Activated T-cell treated with anti-CD3 and anti-CD28 coated beads, Interleukin-2, amount 50 U/mL, for 72 hours (primary cell): ENCODE results near the gene CYSTM1. TPM values are rescaled to one million over a fixed set of nuclear protein-coding genes. Genes with fewer than 3 reads are reported as not detected.

Source experiments
- ATAC-seq, 2 donors: fragments of 150-1000 bp; cut with Tn5 transposase; replicated peaks in 1 of 2; 2 replicates each; pipeline ENCODE4 v1.10.0; 2021; ENCODE audit warnings: moderate library complexity in 2 of 2, mild to moderate bottlenecking in 1 of 2
- DNase-seq, 2 donors: peaks; one replicate each; pipeline ENCODE4 v3.0.0; 2021 to 2022; ENCODE audit warnings: mixed read lengths in 1 of 2
- H3K27ac Mint-ChIP-seq: one replicate; pipeline ENCODE4 v1.8.0; 2022; ENCODE audit warnings: mild to moderate bottlenecking, moderate library complexity, mixed read lengths
- H3K27me3 Mint-ChIP-seq: one replicate; pipeline ENCODE4 v1.8.0; 2022; ENCODE audit warnings: low read depth, mixed read lengths
- H3K36me3 Mint-ChIP-seq, 2 donors: one replicate each; pipeline ENCODE4 v1.8.0; 2022; ENCODE audit warnings: mixed read lengths in 2 of 2, mild to moderate bottlenecking in 1 of 2; ENCODE audit not compliant: insufficient read depth in 2 of 2
- H3K4me1 Mint-ChIP-seq: one replicate; pipeline ENCODE4 v1.8.0; 2022; ENCODE audit warnings: low read depth, mixed read lengths
- H3K4me3 Mint-ChIP-seq, 2 donors: one replicate each; pipeline ENCODE4 v1.8.0; 2022; ENCODE audit warnings: mild to moderate bottlenecking in 2 of 2, mixed read lengths in 2 of 2, moderate library complexity in 2 of 2
- H3K9me3 Mint-ChIP-seq, 2 donors: one replicate each; pipeline ENCODE4 v1.8.0; 2022; ENCODE audit warnings: mixed read lengths in 2 of 2
- total RNA-seq, 2 donors: library from RNA; stranded (reverse); gene quantifications; one replicate each; pipeline ENCODE4 v1.2.3, GENCODE V29; 2022

The CYSTM1 gene, protein sequence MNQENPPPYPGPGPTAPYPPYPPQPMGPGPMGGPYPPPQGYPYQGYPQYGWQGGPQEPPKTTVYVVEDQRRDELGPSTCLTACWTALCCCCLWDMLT
- total RNA-seq, result 10 to 100 TPM; 15.3 to 18.9 TPM

DNA sequence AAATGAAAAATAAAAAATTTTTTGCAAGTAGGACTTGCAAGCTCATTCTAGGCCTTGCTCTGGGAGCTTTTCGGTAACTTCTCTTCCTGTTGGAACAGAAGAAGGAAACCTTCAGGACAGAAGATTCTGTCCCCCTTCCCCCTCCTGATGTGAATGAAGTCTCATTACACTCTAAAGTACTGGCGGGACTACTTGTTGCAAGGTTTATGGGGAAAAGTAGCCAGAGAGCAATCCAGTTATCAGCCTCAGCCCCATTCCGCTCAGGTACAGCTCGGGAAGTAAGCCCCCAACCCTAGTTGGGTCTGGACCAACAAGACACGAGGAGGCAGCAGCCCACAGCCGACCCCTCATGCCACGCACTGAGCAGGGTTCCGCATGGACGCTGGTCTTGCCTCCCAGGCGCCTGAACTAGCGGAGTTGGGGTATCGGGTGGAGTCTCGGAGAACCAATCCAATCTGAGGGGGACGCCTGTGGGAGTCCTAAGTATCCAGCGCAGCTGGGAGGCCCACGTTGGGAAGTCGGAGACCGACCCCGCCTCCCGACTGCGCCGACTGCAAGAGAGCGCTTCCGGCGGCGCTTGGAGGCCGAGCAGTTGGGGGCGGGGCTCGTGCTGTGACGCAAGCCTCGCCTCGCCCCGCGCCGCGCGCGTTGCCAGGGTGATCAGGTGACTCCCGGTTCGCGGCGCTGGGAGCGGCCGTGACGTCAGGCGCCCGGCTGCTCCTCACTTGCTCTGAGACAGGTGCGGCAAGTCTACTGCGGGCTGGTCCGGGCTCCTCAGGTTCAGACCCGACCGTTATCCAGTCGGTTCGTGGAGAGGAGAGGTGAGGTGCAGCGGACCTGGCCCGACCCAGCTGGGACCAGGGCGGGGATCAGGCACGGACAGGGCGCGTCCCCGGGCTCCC, at the start of gene CYSTM1:
TSS of gene CYSTM1 (plus strand) at position 724 of the 902 bp plus-strand sequence. CDS start 19,278 bp downstream, outside the sequence.
- peaks cover 2 to 3% of the 10 kb centered on the region in 2 donors for H3K36me3 Mint-ChIP-seq
- no peaks in the 10 kb centered on the region for H3K27me3 Mint-ChIP-seq
- peak within 1 kb of the TSS; percentile 88 to 90 for H3K4me3 Mint-ChIP-seq
- peak within 1 kb of the TSS; percentile 69 for H3K27ac Mint-ChIP-seq
- DNase-seq (peak; percentile 94 to 97), ATAC-seq (peak; percentile 94)
- no peaks in the 10 kb centered on the region for H3K9me3 Mint-ChIP-seq
- H3K4me1 Mint-ChIP-seq, result peaks cover 17% of the 10 kb centered on the region

DNA sequence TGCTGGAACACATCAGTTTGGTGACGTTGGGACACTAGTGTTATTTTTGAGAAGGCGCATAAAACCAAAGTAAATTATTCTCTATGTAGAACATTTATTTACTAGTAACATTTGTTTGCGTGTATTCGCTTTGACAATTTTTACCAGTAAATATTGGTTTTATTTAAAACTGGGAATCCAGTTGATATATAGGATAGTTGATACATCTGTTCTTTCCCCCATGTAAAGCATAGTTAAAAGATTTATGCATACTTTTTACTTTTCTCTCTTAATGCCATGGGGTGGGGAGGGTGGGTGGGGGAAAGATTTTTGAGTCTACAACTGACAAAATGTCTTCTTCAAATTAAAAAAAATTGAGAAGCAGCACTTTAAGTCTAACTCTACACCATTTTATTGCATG, 49.4 kb upstream of the CYSTM1 start, which contains the start of gene IGIP:
TSS of gene IGIP (plus strand) at position 301 of the 400 bp plus-strand sequence. CDS start 2,540 bp downstream, outside the sequence.
- Mint-ChIP-seq H3K27me3 (no peaks in the 10 kb centered on the region), H3K36me3 (no peaks in the 10 kb centered on the region), H3K4me3 (no peak within 1 kb of the TSS), H3K4me1 (peaks cover 36% of the 10 kb centered on the region), H3K27ac (no peak within 1 kb of the TSS), H3K9me3 (no peaks in the 10 kb centered on the region)
- DNase-seq, result no peak
- ATAC-seq, result no peak

DNA sequence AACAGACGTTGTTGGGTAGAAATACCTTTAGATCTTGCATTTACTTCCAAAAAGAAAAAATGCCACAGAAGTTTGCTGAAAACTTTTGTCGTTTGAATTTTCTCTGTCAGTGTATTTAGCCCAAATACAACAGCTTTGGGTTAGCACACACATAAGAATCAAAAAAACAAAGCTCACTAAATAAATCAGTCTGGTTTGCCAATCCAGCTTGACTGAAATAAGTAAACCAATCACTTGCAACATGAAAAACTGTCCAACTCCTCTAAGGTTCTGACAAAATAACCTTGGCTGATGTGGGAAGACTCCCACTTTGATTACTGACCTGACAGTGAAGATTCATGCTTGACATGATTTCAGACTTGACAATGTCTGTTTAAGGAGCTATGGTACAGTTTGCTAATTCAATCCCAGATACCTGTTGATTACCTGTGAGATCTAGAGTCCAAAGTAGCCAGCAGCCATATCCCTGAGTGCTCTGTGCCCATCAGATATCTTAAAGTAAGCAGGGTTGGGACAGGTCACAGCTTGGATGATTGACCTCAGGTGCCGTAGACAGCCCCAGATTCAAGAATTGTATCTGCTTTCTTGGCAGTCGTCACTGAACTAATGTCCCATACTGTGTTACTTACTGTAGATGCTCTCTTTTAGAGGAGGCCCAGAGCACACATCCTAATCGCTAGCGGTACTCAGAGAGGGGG, 48.5 kb upstream of the CYSTM1 start:
- Mint-ChIP-seq H3K27ac (no peak overlapping the region), H3K4me1 (peaks cover 43% of the 10 kb centered on the region), H3K27me3 (no peaks in the 10 kb centered on the region), H3K4me3 (no peak overlapping the region), H3K9me3 (no peaks in the 10 kb centered on the region), H3K36me3 (no peaks in the 10 kb centered on the region)
- no peak for DNase-seq
- ATAC-seq, result no peak

DNA sequence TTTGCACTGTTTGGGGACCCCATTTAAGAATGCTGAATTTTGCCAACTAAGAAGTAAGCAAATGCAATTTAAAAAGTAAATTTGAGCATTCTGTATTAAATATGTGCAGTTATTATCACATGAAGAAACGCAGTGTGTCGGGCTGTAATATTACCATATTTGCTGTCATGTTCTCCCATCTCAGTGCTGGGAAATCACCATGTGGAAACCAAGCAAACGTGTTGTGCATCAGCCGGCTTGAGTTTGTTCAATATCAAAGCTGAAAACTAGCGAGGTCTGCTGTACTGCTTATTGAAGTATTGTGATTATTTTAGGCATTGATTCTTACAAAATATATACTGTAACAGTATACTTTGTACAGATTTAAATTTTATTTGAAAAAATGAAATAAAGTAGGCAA, 46.6 kb upstream of the CYSTM1 start:
- Mint-ChIP-seq H3K36me3 (no peaks in the 10 kb centered on the region), H3K4me3 (no peak overlapping the region), H3K27me3 (no peaks in the 10 kb centered on the region), H3K4me1 (peaks cover 43% of the 10 kb centered on the region), H3K9me3 (no peaks in the 10 kb centered on the region), H3K27ac (no peak overlapping the region)
- no peak for DNase-seq
- no peak for ATAC-seq

DNA sequence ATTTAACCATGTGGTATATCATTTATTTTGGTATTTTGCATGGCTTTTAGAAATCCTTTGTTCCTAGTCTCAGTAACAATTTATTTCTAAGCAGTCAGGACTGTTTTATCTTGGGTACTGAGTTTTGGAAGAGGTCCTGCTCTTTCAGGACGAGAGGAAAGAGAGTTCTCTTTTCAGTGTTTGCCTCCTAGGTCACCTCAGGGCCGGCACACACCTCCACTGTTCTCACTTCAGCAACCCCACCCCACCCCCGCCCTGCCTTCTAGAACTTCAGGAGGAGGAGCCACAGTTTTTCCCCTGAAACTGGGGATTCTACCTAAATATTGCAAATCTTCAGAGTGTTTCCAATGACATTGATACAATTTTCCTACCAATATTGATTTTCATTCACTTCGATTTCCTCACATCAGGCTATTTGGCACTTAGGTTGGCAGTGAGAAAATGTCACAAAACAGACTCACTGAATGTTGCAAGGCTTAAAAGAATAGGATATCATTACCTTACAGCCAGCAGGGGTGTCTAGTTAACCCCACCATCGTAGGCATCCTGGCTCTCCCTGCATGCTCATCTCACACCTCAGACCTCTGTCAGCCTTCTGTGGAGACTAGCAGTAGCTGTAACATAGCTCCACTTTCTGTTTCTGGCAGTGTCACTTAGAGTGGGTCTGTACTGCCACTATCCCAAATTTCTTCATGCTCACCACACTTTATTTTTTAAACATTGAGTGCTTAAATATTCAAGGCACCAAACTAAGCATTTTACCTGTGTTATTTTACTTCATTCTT, 43.8 kb upstream of the CYSTM1 start:
- Mint-ChIP-seq H3K27ac (peak overlapping the region; percentile 34), H3K9me3 (no peaks in the 10 kb centered on the region), H3K4me3 (no peak overlapping the region), H3K36me3 (no peaks in the 10 kb centered on the region), H3K27me3 (no peaks in the 10 kb centered on the region), H3K4me1 (peaks cover 33% of the 10 kb centered on the region)
- ATAC-seq (no peak), DNase-seq (no peak)

DNA sequence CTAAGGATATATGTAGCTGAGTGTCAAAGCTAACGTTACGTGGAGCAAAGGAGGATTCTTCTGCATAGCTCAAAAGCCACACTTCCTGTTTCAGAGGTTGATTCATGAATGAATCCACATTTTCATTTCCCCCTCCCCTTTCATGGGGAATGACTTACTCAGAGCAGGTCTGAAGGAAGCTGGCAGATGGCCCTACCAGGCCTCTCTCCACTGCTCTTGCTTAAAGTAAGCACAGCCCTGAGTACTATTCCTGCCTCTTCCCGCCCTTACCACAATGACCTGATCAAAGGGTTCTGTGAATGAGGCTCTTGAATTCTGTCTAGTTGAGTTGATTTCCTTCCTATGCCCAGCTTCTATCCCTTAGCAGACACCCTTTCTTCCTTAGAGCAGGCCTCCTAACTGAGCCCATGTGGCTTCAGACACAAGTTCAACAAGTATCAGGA, 43.0 kb upstream of the CYSTM1 start:
- H3K9me3 Mint-ChIP-seq, result no peaks in the 10 kb centered on the region
- ATAC-seq, result peak; percentile 76 to 78
- no peak for DNase-seq
- H3K4me1 Mint-ChIP-seq, result peaks cover 33% of the 10 kb centered on the region
- H3K36me3 Mint-ChIP-seq, result no peaks in the 10 kb centered on the region
- H3K4me3 Mint-ChIP-seq, result peak overlapping the region in 1 of 2 donors; percentile 10
- no peaks in the 10 kb centered on the region for H3K27me3 Mint-ChIP-seq
- H3K27ac Mint-ChIP-seq, result no peak overlapping the region

DNA sequence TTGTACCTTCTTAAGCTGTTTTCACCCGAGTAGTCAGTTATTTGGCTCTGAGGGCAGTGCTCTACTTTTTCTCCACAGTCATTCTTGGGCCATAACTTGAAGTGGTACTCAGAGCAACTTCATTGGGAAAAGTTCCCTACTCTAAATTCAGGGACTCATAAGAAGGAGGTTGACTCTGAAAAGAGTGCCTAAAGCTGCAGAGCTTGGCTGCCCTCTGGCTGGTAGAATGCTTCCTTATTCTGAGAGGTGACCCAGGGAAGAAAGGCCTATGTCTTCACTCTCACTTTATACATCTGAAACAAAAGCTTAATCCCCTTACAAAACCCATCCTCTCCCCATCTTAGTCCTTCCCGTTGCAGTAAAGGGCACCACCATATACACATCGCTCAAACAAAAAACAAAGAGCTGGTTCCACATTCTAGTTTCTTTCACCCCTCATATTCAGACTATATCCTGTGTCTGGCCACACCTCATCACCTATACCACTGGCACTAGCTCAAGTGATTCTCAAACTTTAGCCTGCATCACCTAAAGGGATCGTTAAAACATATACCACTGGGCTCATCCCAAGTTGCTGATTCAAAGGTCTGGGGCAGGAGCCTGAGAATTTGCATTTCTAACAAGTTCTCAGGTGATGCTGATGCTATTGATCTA, 41.3 kb upstream of the CYSTM1 start:
- DNase-seq (no peak), ATAC-seq (no peak)
- no peaks in the 10 kb centered on the region for H3K27me3 Mint-ChIP-seq
- H3K4me3 Mint-ChIP-seq, result no peak overlapping the region
- no peak overlapping the region for H3K27ac Mint-ChIP-seq
- H3K9me3 Mint-ChIP-seq, result no peaks in the 10 kb centered on the region
- peaks cover 36% of the 10 kb centered on the region for H3K4me1 Mint-ChIP-seq
- H3K36me3 Mint-ChIP-seq, result no peaks in the 10 kb centered on the region

DNA sequence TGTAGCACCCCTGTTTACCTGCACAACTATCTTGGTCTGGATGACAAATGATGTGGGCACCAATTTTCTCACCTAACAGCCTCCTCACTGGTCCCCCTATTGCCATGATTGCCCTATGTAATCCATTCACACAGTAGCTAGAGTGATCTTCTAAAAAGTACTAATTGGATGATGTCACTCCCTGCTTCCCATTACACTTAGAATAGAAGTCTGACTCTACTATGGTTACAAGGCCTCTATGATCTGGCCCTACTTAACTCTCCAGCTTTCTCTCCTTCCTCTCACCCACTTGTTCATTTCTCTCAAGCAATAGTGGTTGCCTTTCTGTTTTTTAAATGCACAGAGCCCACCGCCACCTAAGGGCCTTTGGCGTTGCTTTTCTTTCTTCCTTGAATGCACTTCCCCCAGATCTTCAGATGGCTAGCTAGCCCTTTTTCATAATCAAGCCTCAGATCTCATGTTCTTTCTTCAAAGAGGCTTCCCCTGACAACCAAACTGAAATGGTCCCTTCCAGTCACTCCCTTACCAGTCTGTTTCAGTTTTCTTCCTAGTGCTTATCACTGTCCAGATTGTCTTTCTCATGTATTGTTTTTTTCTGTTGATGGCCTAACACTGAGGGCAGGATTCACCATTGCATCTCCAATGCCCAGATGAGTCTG, 40.6 kb upstream of the CYSTM1 start:
- no peak overlapping the region for H3K4me3 Mint-ChIP-seq
- no peak overlapping the region for H3K27ac Mint-ChIP-seq
- H3K36me3 Mint-ChIP-seq, result no peaks in the 10 kb centered on the region
- DNase-seq (no peak), ATAC-seq (no peak)
- H3K4me1 Mint-ChIP-seq, result peaks cover 32% of the 10 kb centered on the region
- no peaks in the 10 kb centered on the region for H3K27me3 Mint-ChIP-seq
- H3K9me3 Mint-ChIP-seq, result no peaks in the 10 kb centered on the region

DNA sequence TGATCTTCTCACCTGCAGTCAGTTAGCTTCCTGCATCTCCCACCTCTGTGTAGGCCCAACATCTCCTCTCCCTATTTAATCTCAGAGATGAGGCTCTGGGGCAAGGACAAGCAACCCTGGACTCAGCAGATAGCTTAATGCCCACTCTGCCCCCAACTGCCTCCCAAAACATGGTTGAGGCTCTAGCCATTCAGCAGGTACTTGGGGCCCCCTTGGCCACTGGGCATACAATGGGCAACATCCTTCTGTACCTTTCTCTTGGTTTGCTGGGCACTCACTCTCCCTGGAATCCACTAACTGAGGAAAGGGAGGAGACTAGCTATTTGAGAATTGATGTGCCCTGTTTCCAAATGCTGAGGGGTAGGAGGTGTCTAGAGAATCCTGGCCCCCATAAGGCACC, 39.9 kb upstream of the CYSTM1 start:
- no peak for ATAC-seq
- Mint-ChIP-seq H3K27me3 (no peaks in the 10 kb centered on the region), H3K27ac (no peak overlapping the region), H3K9me3 (no peaks in the 10 kb centered on the region), H3K36me3 (no peaks in the 10 kb centered on the region), H3K4me1 (peaks cover 26% of the 10 kb centered on the region), H3K4me3 (no peak overlapping the region)
- DNase-seq, result no peak

DNA sequence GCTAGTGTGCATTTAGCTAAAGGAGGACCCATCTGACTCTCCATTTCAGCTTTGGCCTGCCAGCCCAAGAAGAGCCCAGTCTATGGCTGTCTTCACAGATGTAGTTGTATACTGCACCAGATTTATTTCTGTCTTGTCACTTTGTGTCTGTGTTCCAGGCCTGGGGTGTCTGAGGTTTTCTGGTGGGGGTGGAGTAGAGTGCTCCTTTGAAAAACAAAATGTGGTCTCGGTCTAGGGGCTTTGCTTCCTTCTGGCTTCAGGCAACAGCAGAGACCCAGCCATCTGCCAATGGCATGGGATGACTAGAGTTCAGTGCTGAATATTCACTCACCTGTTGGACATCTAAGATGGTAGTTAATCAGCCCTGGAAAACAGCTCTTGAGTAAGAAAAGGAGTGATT, 38.4 kb upstream of the CYSTM1 start:
- Mint-ChIP-seq H3K27me3 (no peaks in the 10 kb centered on the region), H3K27ac (no peak overlapping the region), H3K4me1 (peaks cover 14% of the 10 kb centered on the region), H3K4me3 (no peak overlapping the region), H3K9me3 (no peaks in the 10 kb centered on the region), H3K36me3 (no peaks in the 10 kb centered on the region)
- DNase-seq (no peak), ATAC-seq (no peak)

DNA sequence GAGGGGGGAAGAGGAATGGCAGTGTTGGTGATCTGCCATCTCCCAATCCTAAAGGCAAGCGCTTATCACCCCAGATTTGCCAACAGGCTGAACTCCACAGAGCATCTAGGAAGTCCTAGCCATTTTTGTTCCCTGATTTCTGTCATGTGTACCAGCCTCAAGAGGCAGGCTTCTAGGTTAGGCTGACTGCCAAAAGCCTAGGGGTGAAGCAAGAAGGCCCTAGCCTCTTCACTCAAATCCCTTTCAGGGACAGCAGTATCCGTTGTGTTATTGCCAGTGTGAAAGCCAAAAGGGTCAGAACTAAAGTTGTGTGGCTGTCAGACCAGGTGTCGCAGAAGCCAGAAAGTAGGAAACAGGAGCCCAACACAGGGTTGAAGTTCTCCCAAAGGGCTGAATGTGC, 34.6 kb upstream of the CYSTM1 start:
- ATAC-seq (no peak), DNase-seq (no peak)
- H3K4me3 Mint-ChIP-seq, result no peak overlapping the region
- peaks cover 7% of the 10 kb centered on the region for H3K27me3 Mint-ChIP-seq
- no peak overlapping the region for H3K27ac Mint-ChIP-seq
- no peaks in the 10 kb centered on the region for H3K36me3 Mint-ChIP-seq
- H3K9me3 Mint-ChIP-seq, result no peaks in the 10 kb centered on the region
- peaks cover 19% of the 10 kb centered on the region for H3K4me1 Mint-ChIP-seq

DNA sequence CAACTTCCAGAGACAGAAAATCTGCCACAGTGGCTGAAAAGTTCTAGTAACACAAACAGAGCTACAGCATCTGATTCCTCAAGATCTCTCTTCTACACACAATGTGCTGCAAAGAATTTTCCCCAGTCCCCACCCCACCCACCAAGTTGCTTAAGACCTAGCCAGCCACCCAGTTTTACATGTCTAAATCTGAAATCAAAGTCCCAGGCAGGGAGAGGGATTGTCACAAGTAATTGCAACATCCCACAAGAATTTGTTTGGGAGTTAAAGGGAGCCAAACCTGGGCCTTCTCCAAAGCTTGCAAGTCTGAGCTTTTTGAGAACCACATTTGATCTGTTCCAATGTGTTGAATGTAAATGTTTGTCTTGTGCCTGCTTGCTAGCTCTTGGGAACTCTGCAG, 33.7 kb upstream of the CYSTM1 start:
- Mint-ChIP-seq H3K9me3 (no peaks in the 10 kb centered on the region), H3K36me3 (no peaks in the 10 kb centered on the region), H3K4me1 (peaks cover 21% of the 10 kb centered on the region), H3K27me3 (peaks cover 8% of the 10 kb centered on the region), H3K27ac (no peak overlapping the region), H3K4me3 (no peak overlapping the region)
- ATAC-seq, result no peak
- DNase-seq, result no peak
